Measurements from ENCODE around the gene KCP. TPM values are rescaled to one million over a fixed set of nuclear protein-coding genes. Genes with fewer than 3 reads are reported as not detected.

KCP gene
- total RNA-seq, 2 donors from 2014 or later = 0.31 to 0.50 TPM

- peak; percentile 6 for DNase-seq
- intact Hi-C loops (cut with DNase I) = no loop called here
- ATAC-seq = no peak
Observed at GRCh38 chr7:128912281-128912680, 1.8 kb upstream of the KCP start.

- intact Hi-C loops (cut with DNase I) = no loop called here
- ATAC-seq = peak; percentile 12 to 26
- DNase-seq = peak; percentile 24
Observed at GRCh38 chr7:128911423-128912031, 1.0 kb upstream of the KCP start.

- ATAC-seq (peak; percentile 35 to 58), DNase-seq (peak; percentile 29)
- intact Hi-C loops (cut with DNase I) = no loop called here
Observed at GRCh38 chr7:128909625-128910568, 612 bp downstream of the KCP start.

GRCh38 chr7:128908750-128909624 lies 1.5 kb downstream of the KCP start:
- peak; percentile 7 for DNase-seq
- intact Hi-C loops (cut with DNase I) = no loop called here
- ATAC-seq = no peak

GRCh38 chr7:128906766-128907559 lies 3.5 kb downstream of the KCP start:
- intact Hi-C loops (cut with DNase I) = no loop called here
- DNase-seq (peak; percentile 6), ATAC-seq (no peak)

- ATAC-seq (no peak), DNase-seq (peak; percentile 11)
- intact Hi-C loops (cut with DNase I) = no loop called here
Observed at GRCh38 chr7:128906001-128906765, 4.3 kb downstream of the KCP start.

- peak; percentile 12 for DNase-seq
- ATAC-seq = peak in 1 of 2 donors; percentile 45
- intact Hi-C loops (cut with DNase I) = loop anchor here (1.0 to 5.0 kb wide), 2 partner anchors 187 to 188 kb away; no protein-coding TSS in a partner anchor
Observed at GRCh38 chr7:128904381-128905197, 5.9 kb downstream of the KCP start.

GRCh38 chr7:128903621-128904361 lies 6.7 kb downstream of the KCP start:
- intact Hi-C loops (cut with DNase I) = loop anchor here (1.0 to 5.0 kb wide), 2 partner anchors 188 to 189 kb away; no protein-coding TSS in a partner anchor
- DNase-seq (peak; percentile 16), ATAC-seq (peak in 1 of 2 donors; percentile 11)

GRCh38 chr7:128902761-128903585 lies 7.5 kb downstream of the KCP start:
- intact Hi-C loops (cut with DNase I) = loop anchor here in 1 of 2 donors (5.0 kb wide), 1 partner anchor 189 kb away; no protein-coding TSS in a partner anchor
- DNase-seq (peak; percentile 12), ATAC-seq (peak in 1 of 2 donors; percentile 9)

GRCh38 chr7:128900237-128900636 lies 10.3 kb downstream of the KCP start:
- intact Hi-C loops (cut with DNase I) = loop anchor here in 1 of 2 donors (5.0 kb wide), 1 partner anchor 192 kb away; no protein-coding TSS in a partner anchor
- ATAC-seq = no peak
- DNase-seq = no peak

GRCh38 chr7:128899392-128899791 lies 11.1 kb downstream of the KCP start:
- intact Hi-C loops (cut with DNase I) = no loop called here
- ATAC-seq = no peak
- no peak for DNase-seq

GRCh38 chr7:128895320-128895719 lies 15.2 kb downstream of the KCP start:
- peak; percentile 3 for DNase-seq
- intact Hi-C loops (cut with DNase I) = no loop called here
- no peak for ATAC-seq

- peak; percentile 13 for DNase-seq
- ATAC-seq = no peak
- intact Hi-C loops (cut with DNase I) = no loop called here
Observed at GRCh38 chr7:128894101-128894440, 16.4 kb downstream of the KCP start.

GRCh38 chr7:128893251-128894100 lies 17.0 kb downstream of the KCP start:
- ATAC-seq (no peak), DNase-seq (peak; percentile 18)
- intact Hi-C loops (cut with DNase I) = no loop called here

Measured in left cardiac atrium (tissue), 4 donors.